Measurements from ENCODE around the gene ADD1.

The ADD1 gene

GRCh38 chr4:2806390-2807355, 37.0 kb upstream of the ADD1 start:
- DNase-seq, result no peak

- DNase-seq, result no peak
Observed at GRCh38 chr4:2807571-2807970, 36.1 kb upstream of the ADD1 start.

GRCh38 chr4:2808001-2808400, 35.6 kb upstream of the ADD1 start:
- DNase-seq, result no peak

- no peak for DNase-seq
Observed at GRCh38 chr4:2809610-2810180, 33.9 kb upstream of the ADD1 start.

- DNase-seq, result no peak
Observed at GRCh38 chr4:2810388-2810787, 33.3 kb upstream of the ADD1 start.

GRCh38 chr4:2811830-2812611, 31.6 kb upstream of the ADD1 start:
- DNase-seq, result no peak

- DNase-seq, result no peak
Observed at GRCh38 chr4:2812612-2813354, 30.9 kb upstream of the ADD1 start.

GRCh38 chr4:2813446-2814405, 29.9 kb upstream of the ADD1 start:
- no peak for DNase-seq

GRCh38 chr4:2814627-2815270, 28.9 kb upstream of the ADD1 start:
- DNase-seq, result no peak

GRCh38 chr4:2816401-2816954, 27.2 kb upstream of the ADD1 start:
- no peak for DNase-seq

- DNase-seq, result no peak
Observed at GRCh38 chr4:2817137-2817536, 26.5 kb upstream of the ADD1 start.

- no peak for DNase-seq
Observed at GRCh38 chr4:2817701-2818350, 25.8 kb upstream of the ADD1 start.

- no peak for DNase-seq
Observed at GRCh38 chr4:2818351-2818939, 25.2 kb upstream of the ADD1 start.

- DNase-seq, result no peak
Observed at GRCh38 chr4:2819244-2820215, 24.1 kb upstream of the ADD1 start.

- no peak for DNase-seq
Observed at GRCh38 chr4:2820216-2820982, 23.2 kb upstream of the ADD1 start.

GRCh38 chr4:2822461-2823300, 21.0 kb upstream of the ADD1 start:
- DNase-seq, result no peak

- DNase-seq, result no peak
Observed at GRCh38 chr4:2823301-2823670, 20.4 kb upstream of the ADD1 start.
